Parathyroid adenoma (tissue), 2 donors: ENCODE measurements around the gene ZNF408.

Experiments
- H2AFZ ChIP-seq: fragments of 300-600 bp; sonication (generic); one replicate; pipeline ENCODE4 v1.7.0; 2017; ENCODE audit warnings: antibody characterized with exemption, mild to moderate bottlenecking
- H3K27ac ChIP-seq: fragments of 300-600 bp; sonication (generic); one replicate; pipeline ENCODE4 v1.7.0; 2017
- H3K27me3 ChIP-seq: fragments of 300-600 bp; sonication (generic); one replicate; pipeline ENCODE4 v1.7.0; 2017; ENCODE audit warnings: low read length; ENCODE audit not compliant: control insufficient read depth, insufficient read depth
- H3K36me3 ChIP-seq: fragments of 300-600 bp; sonication (generic); one replicate; pipeline ENCODE4 v1.7.0; 2017; ENCODE audit warnings: low read length; ENCODE audit not compliant: control insufficient read depth, insufficient read depth
- H3K4me1 ChIP-seq: fragments of 300-600 bp; sonication (generic); one replicate; pipeline ENCODE4 v1.7.0; 2017; ENCODE audit warnings: control low read depth
- H3K4me2 ChIP-seq: fragments of 300-600 bp; sonication (generic); one replicate; pipeline ENCODE4 v1.7.0; 2017; ENCODE audit warnings: low read length
- H3K4me3 ChIP-seq: fragments of 300-600 bp; sonication (generic); one replicate; pipeline ENCODE4 v1.7.0; 2017; ENCODE audit warnings: low read depth, low read length
- H3K79me2 ChIP-seq: fragments of 300-600 bp; sonication (generic); one replicate; pipeline ENCODE4 v1.7.0; 2017; ENCODE audit warnings: control low read depth
- H3K9ac ChIP-seq: fragments of 300-600 bp; sonication (generic); one replicate; pipeline ENCODE4 v1.7.0; 2017; ENCODE audit warnings: mild to moderate bottlenecking
- H3K9me3 ChIP-seq: fragments of 300-600 bp; sonication (generic); one replicate; pipeline ENCODE4 v1.7.0; 2017; ENCODE audit warnings: low read length; ENCODE audit not compliant: control insufficient read depth
- TF ChIP-seq, protein P1 (sequence below): fragments of 300-600 bp; sonication (generic); IDR thresholded peaks from one replicate; pipeline ENCODE4 v1.7.0; 2017; ENCODE audit warnings: antibody characterized with exemption, mild to moderate bottlenecking
- donor health status: primary hyperparathyroidism.

ZNF408 gene

DNA sequence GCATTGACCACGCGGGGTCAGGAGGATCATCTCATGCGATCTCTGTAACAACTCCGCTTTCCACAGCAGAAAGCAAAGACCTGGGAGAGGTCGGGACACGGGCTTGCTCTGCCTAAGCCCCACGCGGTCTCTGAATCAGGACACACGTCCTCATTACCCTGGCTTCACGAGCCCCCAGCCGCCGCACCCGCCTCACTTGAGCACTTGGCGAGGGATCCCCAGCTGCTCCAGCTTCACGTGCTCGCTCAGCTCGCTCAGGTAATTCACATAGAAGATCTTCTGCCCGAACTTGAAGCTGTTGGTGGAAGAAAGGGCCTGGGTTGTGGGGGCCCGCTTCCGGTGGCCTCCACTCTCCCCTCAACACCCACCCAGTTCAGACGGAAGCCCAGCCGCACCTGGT, 20.0 kb upstream of the ZNF408 start:
- TF ChIP-seq, protein P1, sequence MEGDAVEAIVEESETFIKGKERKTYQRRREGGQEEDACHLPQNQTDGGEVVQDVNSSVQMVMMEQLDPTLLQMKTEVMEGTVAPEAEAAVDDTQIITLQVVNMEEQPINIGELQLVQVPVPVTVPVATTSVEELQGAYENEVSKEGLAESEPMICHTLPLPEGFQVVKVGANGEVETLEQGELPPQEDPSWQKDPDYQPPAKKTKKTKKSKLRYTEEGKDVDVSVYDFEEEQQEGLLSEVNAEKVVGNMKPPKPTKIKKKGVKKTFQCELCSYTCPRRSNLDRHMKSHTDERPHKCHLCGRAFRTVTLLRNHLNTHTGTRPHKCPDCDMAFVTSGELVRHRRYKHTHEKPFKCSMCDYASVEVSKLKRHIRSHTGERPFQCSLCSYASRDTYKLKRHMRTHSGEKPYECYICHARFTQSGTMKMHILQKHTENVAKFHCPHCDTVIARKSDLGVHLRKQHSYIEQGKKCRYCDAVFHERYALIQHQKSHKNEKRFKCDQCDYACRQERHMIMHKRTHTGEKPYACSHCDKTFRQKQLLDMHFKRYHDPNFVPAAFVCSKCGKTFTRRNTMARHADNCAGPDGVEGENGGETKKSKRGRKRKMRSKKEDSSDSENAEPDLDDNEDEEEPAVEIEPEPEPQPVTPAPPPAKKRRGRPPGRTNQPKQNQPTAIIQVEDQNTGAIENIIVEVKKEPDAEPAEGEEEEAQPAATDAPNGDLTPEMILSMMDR: no peak
- Histone ChIP-seq H2AFZ (no peak overlapping the region), H3K27ac (no peak overlapping the region), H3K27me3 (no peaks in the 10 kb centered on the region), H3K9me3 (no peaks in the 10 kb centered on the region), H3K9ac (no peak overlapping the region), H3K36me3 (no peaks in the 10 kb centered on the region), H3K4me1 (no peaks in the 10 kb centered on the region), H3K79me2 (no peaks in the 10 kb centered on the region), H3K4me2 (no peak overlapping the region), H3K4me3 (no peak overlapping the region)

DNA sequence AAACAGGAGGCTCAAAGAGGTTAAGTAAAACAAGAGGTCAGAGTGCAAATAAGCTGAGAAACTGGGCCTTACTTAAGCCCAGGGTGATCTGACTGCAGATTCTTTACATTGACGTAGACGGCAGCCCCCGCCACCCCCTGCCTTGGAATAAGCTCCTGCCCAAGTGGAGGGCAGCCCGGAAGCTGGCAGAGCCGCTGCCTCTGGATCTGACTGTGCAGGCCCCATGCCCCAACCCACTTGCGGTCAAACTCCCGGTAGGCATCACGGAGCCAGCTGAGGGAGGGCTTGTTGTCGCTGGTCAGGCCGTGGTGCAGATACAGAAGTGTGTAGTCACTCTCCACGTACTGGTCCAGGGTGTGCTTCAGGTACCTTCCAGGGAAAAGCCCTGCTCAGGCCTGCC, 19.0 kb upstream of the ZNF408 start:
- Histone ChIP-seq H3K9ac (no peak overlapping the region), H3K9me3 (no peaks in the 10 kb centered on the region), H3K4me3 (no peak overlapping the region), H3K79me2 (no peaks in the 10 kb centered on the region), H3K36me3 (no peaks in the 10 kb centered on the region), H3K27me3 (no peaks in the 10 kb centered on the region), H3K27ac (no peak overlapping the region), H3K4me1 (no peaks in the 10 kb centered on the region), H3K4me2 (no peak overlapping the region), H2AFZ (no peak overlapping the region)
- TF ChIP-seq, protein P1: no peak

DNA sequence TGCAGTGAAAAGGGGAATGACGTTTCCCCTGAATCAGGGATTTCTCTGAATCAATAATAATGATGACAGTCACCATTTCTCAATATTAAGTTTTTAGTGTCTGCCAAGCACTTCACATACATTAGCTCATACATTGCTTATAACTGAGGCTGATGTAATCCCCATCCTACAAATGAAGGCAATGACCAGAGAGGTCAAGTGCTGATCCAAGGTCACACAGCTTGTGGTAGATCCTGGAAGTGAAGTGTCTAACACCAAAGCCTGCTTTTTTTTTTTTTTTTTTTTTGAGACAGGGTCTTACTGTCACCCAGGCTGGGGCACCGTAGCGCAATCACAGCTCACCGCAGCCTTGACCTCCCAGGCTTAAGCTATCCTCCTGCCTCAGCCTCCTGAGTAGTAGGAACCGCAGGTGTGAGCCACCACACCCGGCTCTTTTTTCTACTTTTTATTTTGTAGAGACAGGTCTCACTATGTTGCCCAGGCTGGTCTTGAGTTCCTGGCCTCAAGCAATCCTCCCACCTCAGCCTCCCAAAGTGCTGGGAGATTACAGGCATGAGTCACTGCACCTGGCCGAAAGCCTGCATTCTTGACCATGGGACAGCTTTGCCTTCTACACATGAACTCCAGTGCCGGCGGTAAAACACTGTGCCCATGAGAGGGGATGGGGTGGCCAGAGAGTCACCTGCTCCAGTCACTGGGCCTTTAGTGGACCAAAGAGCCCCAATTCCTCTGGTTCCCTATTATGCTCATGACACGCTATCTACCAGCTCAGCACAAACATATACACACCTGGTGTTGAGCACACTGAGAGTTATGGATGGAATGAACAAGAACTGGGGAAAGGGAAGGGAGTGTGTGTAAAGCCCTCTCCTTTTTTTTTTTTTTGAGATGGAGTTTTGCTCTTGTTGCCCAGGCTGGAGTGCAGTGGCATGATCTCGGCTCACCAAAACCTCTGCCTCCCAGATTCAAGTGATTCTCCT, 17.8 kb upstream of the ZNF408 start:
- Histone ChIP-seq H3K27ac (no peak overlapping the region), H3K36me3 (no peaks in the 10 kb centered on the region), H3K4me3 (no peak overlapping the region), H3K9me3 (no peaks in the 10 kb centered on the region), H3K4me1 (no peaks in the 10 kb centered on the region), H3K79me2 (no peaks in the 10 kb centered on the region), H3K9ac (no peak overlapping the region), H3K27me3 (no peaks in the 10 kb centered on the region), H2AFZ (no peak overlapping the region), H3K4me2 (no peak overlapping the region)
- TF ChIP-seq, protein P1: no peak

DNA sequence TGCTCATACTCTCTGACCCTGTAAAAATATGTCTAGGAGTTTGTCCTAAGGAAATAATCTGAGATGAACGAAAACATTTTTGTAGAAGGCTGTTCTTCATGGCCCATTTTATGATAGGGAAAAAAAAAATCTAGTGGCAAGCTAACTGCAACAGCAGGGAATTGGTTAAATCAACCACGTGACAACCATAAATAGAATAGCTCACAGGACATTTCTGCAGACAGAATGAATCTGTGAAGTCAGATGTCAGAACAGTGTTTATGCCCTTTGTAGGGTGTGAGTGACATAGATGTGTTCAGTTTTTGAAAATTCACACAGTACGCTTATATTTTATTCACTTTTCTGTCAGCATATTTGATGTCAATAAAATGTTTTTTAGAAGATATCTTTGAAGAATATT, 16.5 kb upstream of the ZNF408 start:
- no peaks in the 10 kb centered on the region for H3K4me1 ChIP-seq
- no peak overlapping the region for H3K4me2 ChIP-seq
- no peaks in the 10 kb centered on the region for H3K9me3 ChIP-seq
- no peak overlapping the region for H3K9ac ChIP-seq
- H3K27me3 ChIP-seq: no peaks in the 10 kb centered on the region
- TF ChIP-seq, protein P1: no peak
- no peak overlapping the region for H3K4me3 ChIP-seq
- H3K36me3 ChIP-seq: no peaks in the 10 kb centered on the region
- no peak overlapping the region for H2AFZ ChIP-seq
- H3K79me2 ChIP-seq: no peaks in the 10 kb centered on the region
- no peak overlapping the region for H3K27ac ChIP-seq
